Measurements from ENCODE around the gene PACC1.

Gene PACC1

DNA sequence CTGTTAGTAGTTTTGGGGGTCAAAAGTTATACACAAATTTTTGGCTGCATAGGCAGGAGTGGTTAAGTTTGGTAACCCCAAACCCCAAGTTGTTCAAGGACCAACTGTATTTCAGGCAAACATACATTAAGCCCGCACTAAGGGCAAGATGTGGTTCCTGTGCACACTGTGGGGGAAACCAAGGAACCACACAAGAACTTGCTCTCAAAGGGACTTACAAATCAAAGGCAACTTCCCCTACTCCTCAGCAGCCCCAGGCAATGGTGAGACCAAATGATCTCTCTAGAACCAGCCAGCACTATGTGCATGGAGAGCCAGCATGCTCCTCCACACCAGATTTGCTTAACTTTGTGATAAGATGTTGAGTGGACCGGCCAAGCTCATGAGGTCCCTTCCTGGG lies 35.3 kb downstream of the PACC1 start:
- CTCF ChIA-PET = interaction anchor here (1.1 kb wide), 1 partner anchor 13 kb away, joined by 6 read pairs; no protein-coding TSS in a partner anchor
- Histone ChIP-seq H3K27ac (ENCODE audit: extremely low read depth, low read depth, low read length) (no peak overlapping the region), H3K4me1 (ENCODE audit: control insufficient read depth, insufficient read depth, low read length) (no peaks in the 10 kb centered on the region), H3K9me3 (ENCODE audit: control insufficient read depth, insufficient read depth, low read depth, low read length) (no peaks in the 10 kb centered on the region), H3K36me3 (ENCODE audit: control insufficient read depth in 2 of 2, insufficient read depth in 1 of 2, low read length in 2 of 2) (peaks cover 0 to 69% of the 10 kb centered on the region in 2 experiments; a peak in 2 of 3 replicates), H3K4me3 (ENCODE audit: low read depth, low read length) (no peak overlapping the region)
- POLR2A ChIA-PET = no interaction called here
- TF ChIP-seq ZNF19 (tag by site-specific recombination; IDR thresholded peaks at IDR 0.05; ENCODE audit: low read depth) (no peak), ZNF114 (tag by site-specific recombination; IDR thresholded peaks at IDR 0.05) (no peak), ZNF341 (tag by site-specific recombination; IDR thresholded peaks at IDR 0.05; ENCODE audit: low read depth) (no peak), ZNF423 (tag by site-specific recombination; IDR thresholded peaks at IDR 0.05) (no peak), KLF7 (tag by site-specific recombination; IDR thresholded peaks at IDR 0.05; ENCODE audit: borderline replicate concordance) (no peak), AEBP2 (tag by site-specific recombination; IDR thresholded peaks at IDR 0.05; ENCODE audit: borderline replicate concordance) (no peak), ZNF404 (tag by site-specific recombination; IDR thresholded peaks at IDR 0.05) (no peak), ZBTB1 (tag by site-specific recombination; IDR thresholded peaks at IDR 0.05) (no peak), ZNF513 (tag by site-specific recombination; IDR thresholded peaks at IDR 0.05) (no peak), ZNF785 (tag by site-specific recombination; IDR thresholded peaks at IDR 0.05) (no peak), ZNF280C (tag by site-specific recombination; IDR thresholded peaks at IDR 0.05) (no peak), ZNF580 (tag by site-specific recombination; IDR thresholded peaks at IDR 0.05) (no peak), ZNF23 (tag by site-specific recombination; IDR thresholded peaks at IDR 0.05; ENCODE audit: borderline replicate concordance) (no peak), ZNF473 (tag by site-specific recombination; IDR thresholded peaks at IDR 0.05) (no peak), ZNF24 (tag by site-specific recombination; IDR thresholded peaks at IDR 0.05) (no peak), ZNF169 (tag by site-specific recombination; IDR thresholded peaks at IDR 0.05) (no peak), SETDB1 (IDR thresholded peaks at IDR 0.05; ENCODE audit: insufficient read length, low read length) (no peak), PATZ1 (tag by site-specific recombination; IDR thresholded peaks at IDR 0.05) (no peak)
- TF ChIP-seq, protein P1, sequence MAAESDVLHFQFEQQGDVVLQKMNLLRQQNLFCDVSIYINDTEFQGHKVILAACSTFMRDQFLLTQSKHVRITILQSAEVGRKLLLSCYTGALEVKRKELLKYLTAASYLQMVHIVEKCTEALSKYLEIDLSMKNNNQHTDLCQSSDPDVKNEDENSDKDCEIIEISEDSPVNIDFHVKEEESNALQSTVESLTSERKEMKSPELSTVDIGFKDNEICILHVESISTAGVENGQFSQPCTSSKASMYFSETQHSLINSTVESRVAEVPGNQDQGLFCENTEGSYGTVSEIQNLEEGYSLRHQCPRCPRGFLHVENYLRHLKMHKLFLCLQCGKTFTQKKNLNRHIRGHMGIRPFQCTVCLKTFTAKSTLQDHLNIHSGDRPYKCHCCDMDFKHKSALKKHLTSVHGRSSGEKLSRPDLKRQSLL (tag by site-specific recombination; IDR thresholded peaks at IDR 0.05) = no peak
- TF ChIP-seq, protein P2, sequence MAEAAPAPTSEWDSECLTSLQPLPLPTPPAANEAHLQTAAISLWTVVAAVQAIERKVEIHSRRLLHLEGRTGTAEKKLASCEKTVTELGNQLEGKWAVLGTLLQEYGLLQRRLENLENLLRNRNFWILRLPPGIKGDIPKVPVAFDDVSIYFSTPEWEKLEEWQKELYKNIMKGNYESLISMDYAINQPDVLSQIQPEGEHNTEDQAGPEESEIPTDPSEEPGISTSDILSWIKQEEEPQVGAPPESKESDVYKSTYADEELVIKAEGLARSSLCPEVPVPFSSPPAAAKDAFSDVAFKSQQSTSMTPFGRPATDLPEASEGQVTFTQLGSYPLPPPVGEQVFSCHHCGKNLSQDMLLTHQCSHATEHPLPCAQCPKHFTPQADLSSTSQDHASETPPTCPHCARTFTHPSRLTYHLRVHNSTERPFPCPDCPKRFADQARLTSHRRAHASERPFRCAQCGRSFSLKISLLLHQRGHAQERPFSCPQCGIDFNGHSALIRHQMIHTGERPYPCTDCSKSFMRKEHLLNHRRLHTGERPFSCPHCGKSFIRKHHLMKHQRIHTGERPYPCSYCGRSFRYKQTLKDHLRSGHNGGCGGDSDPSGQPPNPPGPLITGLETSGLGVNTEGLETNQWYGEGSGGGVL (tag by site-specific recombination; IDR thresholded peaks at IDR 0.05) = no peak

Data from HEK293 (cell line).